ENCODE data around the gene ENTPD3.

Gene ENTPD3

GRCh38 chr3:40404591-40405198, 17.7 kb downstream of the ENTPD3 start:
- DNase-seq (ENCODE audit: low spot score): no peak

GRCh38 chr3:40407007-40407406, 20.0 kb downstream of the ENTPD3 start:
- no peak for DNase-seq (ENCODE audit: low spot score)

GRCh38 chr3:40407611-40408010, 20.6 kb downstream of the ENTPD3 start:
- no peak for DNase-seq (ENCODE audit: low spot score)

- no peak for DNase-seq (ENCODE audit: low spot score)
Observed at GRCh38 chr3:40414270-40414669, 27.3 kb downstream of the ENTPD3 start.

- no peak for DNase-seq (ENCODE audit: low spot score)
Observed at GRCh38 chr3:40417845-40418543, 31.0 kb downstream of the ENTPD3 start.

- no peak for DNase-seq (ENCODE audit: low spot score)
Observed at GRCh38 chr3:40422861-40423260, 35.9 kb downstream of the ENTPD3 start.

GRCh38 chr3:40427045-40427669, 40.2 kb downstream of the ENTPD3 start:
- no peak for DNase-seq (ENCODE audit: low spot score)

GRCh38 chr3:40432793-40433192, 45.8 kb downstream of the ENTPD3 start:
- no peak for DNase-seq (ENCODE audit: low spot score)

GRCh38 chr3:40437889-40438288, 50.9 kb downstream of the ENTPD3 start:
- no peak for DNase-seq (ENCODE audit: low spot score)

GRCh38 chr3:40445062-40445461, 58.1 kb downstream of the ENTPD3 start:
- DNase-seq (ENCODE audit: low spot score): no peak

- DNase-seq (ENCODE audit: low spot score): no peak
Observed at GRCh38 chr3:40445880-40446279, 58.9 kb downstream of the ENTPD3 start.

GRCh38 chr3:40450438-40450837, 63.5 kb downstream of the ENTPD3 start:
- no peak for DNase-seq (ENCODE audit: low spot score)

GRCh38 chr3:40451551-40451950, 64.6 kb downstream of the ENTPD3 start:
- no peak for DNase-seq (ENCODE audit: low spot score)

- DNase-seq (ENCODE audit: low spot score): no peak
Observed at GRCh38 chr3:40452057-40452456, 65.1 kb downstream of the ENTPD3 start.

- no peak for DNase-seq (ENCODE audit: low spot score)
Observed at GRCh38 chr3:40452562-40452875, 65.5 kb downstream of the ENTPD3 start.

GRCh38 chr3:40452876-40453730, 66.1 kb downstream of the ENTPD3 start:
- peak; percentile 96 for DNase-seq (ENCODE audit: low spot score)

- DNase-seq (ENCODE audit: low spot score): no peak
Observed at GRCh38 chr3:40453933-40454332, 66.9 kb downstream of the ENTPD3 start.

- DNase-seq (ENCODE audit: low spot score): no peak
Observed at GRCh38 chr3:40455328-40455727, 68.3 kb downstream of the ENTPD3 start.

- no peak for DNase-seq (ENCODE audit: low spot score)
Observed at GRCh38 chr3:40456279-40456939, 69.4 kb downstream of the ENTPD3 start.

GRCh38 chr3:40456940-40457823, 70.2 kb downstream of the ENTPD3 start, which contains the start of gene RPL14:
TSS of gene RPL14 (plus strand) at chr3:40457339. CDS start at chr3:40457472, 133 bp downstream.
- peak; percentile 94 for DNase-seq (ENCODE audit: low spot score)

GRCh38 chr3:40458473-40458872, 71.5 kb downstream of the ENTPD3 start:
- DNase-seq (ENCODE audit: low spot score): no peak

Data from D341Med (cell line).